HCT116 (cell line): ENCODE data around the gene TMEM116. TPM values are rescaled to one million over a fixed set of nuclear protein-coding genes. Genes with fewer than 3 reads are reported as not detected.

ENCODE experiments used
- ATAC-seq: fragments of 200-7000 bp; cut with Tn5 transposase; 2 replicates; pipeline ENCODE4 v1.9.1; 2020; ENCODE audit warnings: mild to moderate bottlenecking, moderate library complexity
- BruUV-seq: library from RNA; stranded (reverse); fragments of 400-500 nt; replicated peaks from 2 replicates; lab custom pipeline; 2021; lab: Mats Ljungman, UMichigan
- CTCF ChIA-PET: fragments of 300-600 bp; sonication (Branson Sonifier 250); formaldehyde crosslinking; loops from one replicate; lab custom pipeline; 2021; ENCODE audit warnings: antibody characterized with exemption; lab: Charles Lee
- POLR2A ChIA-PET: fragments of 300-600, 350-600 bp; sonication (Branson Sonifier 250); formaldehyde crosslinking; loops from one replicate; lab custom pipeline; 2021; ENCODE audit warnings: antibody characterized with exemption; lab: Charles Lee
- RAD21 ChIA-PET, 2 experiments: fragments of 300-600 bp; sonication (Branson Sonifier 250); formaldehyde crosslinking; loops; one replicate each; lab custom pipeline; 2023; ENCODE audit warnings: low total read pairs in 2 of 2; ENCODE audit not compliant: uncharacterized antibody in 2 of 2, unreplicated experiment in 2 of 2, low non-redundant PET in 1 of 2; lab: Charles Lee
- DNase-seq: peaks from one replicate; pipeline ENCODE4 v3.0.0-alpha.2; 2010; ENCODE audit warnings: low read depth, low spot score
- H2AFZ ChIP-seq: fragments of 200-600 bp; shearing (Covaris generic), sonication (generic); 2 replicates; pipeline ENCODE4 v1.6.1; 2017; ENCODE audit warnings: low read depth, mixed run types, mixed read lengths, antibody characterized with exemption, low read length; ENCODE audit not compliant: poor library complexity, severe bottlenecking
- H3K27ac ChIP-seq: 2 replicates; pipeline ENCODE4 v1.5.1; 2012; ENCODE audit warnings: low read depth, low read length
- H3K27me3 ChIP-seq: fragments of 200-600 bp; sonication (generic); 2 replicates; pipeline ENCODE4 v1.6.1; 2016; ENCODE audit warnings: mixed run types, low read length, mixed read lengths; ENCODE audit not compliant: insufficient read depth
- H3K36me3 ChIP-seq, 2 experiments: fragments of 200-500 bp in 1 of 2; fragments of 200-600 bp in 1 of 2; sonication (Bioruptor generic) in 1 of 2; sonication (generic) in 1 of 2; 2 replicates each; pipeline versions ENCODE4 v1.5.1 to v1.6.1; 2014 to 2016; ENCODE audit warnings: low read length in 2 of 2, inconsistent platforms in 1 of 2, mixed read lengths in 1 of 2, mixed run types in 1 of 2; ENCODE audit not compliant: insufficient read depth in 2 of 2, control insufficient read depth in 1 of 2
- H3K4me1 ChIP-seq, 2 experiments: fragments of 200-600 bp in 1 of 2; sonication (generic) in 1 of 2; 2 replicates each; pipeline versions ENCODE4 v1.5.1 to v1.6.1; 2012 to 2017; ENCODE audit warnings: low read length in 2 of 2, inconsistent platforms in 1 of 2, mild to moderate bottlenecking in 1 of 2, mixed read lengths in 1 of 2, mixed run types in 1 of 2, moderate library complexity in 1 of 2; ENCODE audit not compliant: insufficient read depth in 2 of 2, control insufficient read depth in 1 of 2
- H3K4me2 ChIP-seq: fragments of 200-600 bp; sonication (generic); 2 replicates; pipeline ENCODE4 v1.6.1; 2017; ENCODE audit warnings: mixed run types, low read length, mixed read lengths
- H3K4me3 ChIP-seq, 2 experiments: fragments of 200-600 bp in 1 of 2; sonication (generic) in 1 of 2; replicated peaks in 1 of 2; 2 replicates each; pipeline ENCODE4 v1.5.1; 2011 to 2016; ENCODE audit warnings: low read length in 2 of 2, control low read depth in 1 of 2, low read depth in 1 of 2, mild to moderate bottlenecking in 1 of 2, mixed read lengths in 1 of 2, mixed run types in 1 of 2
- H3K79me2 ChIP-seq: fragments of 200-600 bp; sonication (generic); 2 replicates; pipeline ENCODE4 v1.6.1; 2017; ENCODE audit warnings: mild to moderate bottlenecking, mixed run types, low read length, moderate library complexity, mixed read lengths; ENCODE audit not compliant: insufficient read depth
- H3K9ac ChIP-seq: fragments of 200-600 bp; sonication (generic); 2 replicates; pipeline ENCODE4 v1.6.1; 2016; ENCODE audit warnings: low read length, mixed read lengths
- H3K9me2 ChIP-seq: fragments of 200-600 bp; sonication (generic), shearing (Covaris generic); 2 replicates; pipeline ENCODE4 v1.6.1; 2017; ENCODE audit warnings: mixed run types, mild to moderate bottlenecking, moderate library complexity; ENCODE audit not compliant: insufficient read depth
- H3K9me3 ChIP-seq, 2 experiments: fragments of 200-500 bp in 1 of 2; fragments of 200-600 bp in 1 of 2; sonication (Bioruptor generic) in 1 of 2; sonication (generic) in 1 of 2; 2 replicates each; pipeline ENCODE4 v1.6.1; 2014 to 2017; ENCODE audit warnings: low read length in 2 of 2, mixed read lengths in 2 of 2, inconsistent platforms in 1 of 2, low read depth in 1 of 2, mild to moderate bottlenecking in 1 of 2, mixed run types in 1 of 2, moderate library complexity in 1 of 2; ENCODE audit not compliant: control insufficient read depth in 1 of 2, insufficient read depth in 1 of 2
- H4K20me1 ChIP-seq: fragments of 200-600 bp; sonication (generic), shearing (Covaris generic); 2 replicates; pipeline ENCODE4 v1.6.1; 2017; ENCODE audit warnings: mixed run types, mild to moderate bottlenecking, moderate library complexity; ENCODE audit not compliant: insufficient read depth
- ELF1 ChIP-seq: IDR thresholded peaks from 2 replicates; pipeline ENCODE4 v1.6.1; 2012; ENCODE audit warnings: low read depth, borderline replicate concordance
- EZH2phosphoT487 ChIP-seq: fragments of 200-600 bp; IDR thresholded peaks from 2 replicates; pipeline ENCODE4 v1.6.1; 2018; ENCODE audit warnings: antibody characterized with exemption, borderline replicate concordance
- MAX ChIP-seq: IDR thresholded peaks from 2 replicates; pipeline ENCODE4 v1.6.1; 2012
- POLR2A ChIP-seq: IDR thresholded peaks from 2 replicates; pipeline ENCODE4 v1.7.0; 2011; ENCODE audit warnings: borderline replicate concordance; ENCODE audit not compliant: insufficient read depth, insufficient read length; ENCODE audit errors: extremely low read depth
- POLR2AphosphoS5 ChIP-seq: IDR thresholded peaks from 2 replicates; pipeline ENCODE4 v1.6.1; 2011; ENCODE audit warnings: mild to moderate bottlenecking, low read depth, low read length, moderate library complexity
- RAD21 ChIP-seq: IDR thresholded peaks from 2 replicates; pipeline ENCODE4 v1.6.1; 2012; ENCODE audit warnings: low read depth, mild to moderate bottlenecking
- SIN3A ChIP-seq: IDR thresholded peaks from 2 replicates; pipeline ENCODE4 v1.6.1; 2012; ENCODE audit warnings: low read depth
- ZFX ChIP-seq: fragments of 450-650 bp; IDR thresholded peaks from 2 replicates; pipeline ENCODE4 v1.6.1; 2017
- ZNF274 ChIP-seq: fragments of 200-500 bp; sonication (Bioruptor generic); IDR thresholded peaks from 2 replicates; pipeline ENCODE4 v1.6.1; 2014; ENCODE audit warnings: mild to moderate bottlenecking, low read depth, low read length, inconsistent platforms
- intact Hi-C: fragments of 100-400 bp; cut with micrococcal nuclease; formaldehyde crosslinking; loops from 2 replicates; pipeline ENCODE4 v1.10.0; 2022
- total RNA-seq: library from RNA; stranded (reverse); gene quantifications from one replicate; pipeline ENCODE4 v1.2.1, GENCODE V29; 2021; ENCODE audit not compliant: unreplicated experiment
- TF ChIP-seq, protein P1 (sequence below), 3 experiments: fragments of 200-600 bp in 1 of 3; sonication (generic) in 1 of 3; IDR thresholded peaks in 2 of 3; conservative IDR thresholded peaks in 1 of 3; 2 replicates each; pipeline ENCODE4 v1.5.1; 2012 to 2017; ENCODE audit warnings: low read depth in 2 of 3, low read length in 2 of 3, antibody characterized with exemption in 1 of 3, borderline replicate concordance in 1 of 3, control low read depth in 1 of 3, mild to moderate bottlenecking in 1 of 3, mixed read lengths in 1 of 3, mixed run types in 1 of 3, moderate library complexity in 1 of 3; ENCODE audit not compliant: insufficient read depth in 1 of 3

The TMEM116 gene
- total RNA-seq, 1 experiment from 2014 or later, result 6.8 TPM

DNA sequence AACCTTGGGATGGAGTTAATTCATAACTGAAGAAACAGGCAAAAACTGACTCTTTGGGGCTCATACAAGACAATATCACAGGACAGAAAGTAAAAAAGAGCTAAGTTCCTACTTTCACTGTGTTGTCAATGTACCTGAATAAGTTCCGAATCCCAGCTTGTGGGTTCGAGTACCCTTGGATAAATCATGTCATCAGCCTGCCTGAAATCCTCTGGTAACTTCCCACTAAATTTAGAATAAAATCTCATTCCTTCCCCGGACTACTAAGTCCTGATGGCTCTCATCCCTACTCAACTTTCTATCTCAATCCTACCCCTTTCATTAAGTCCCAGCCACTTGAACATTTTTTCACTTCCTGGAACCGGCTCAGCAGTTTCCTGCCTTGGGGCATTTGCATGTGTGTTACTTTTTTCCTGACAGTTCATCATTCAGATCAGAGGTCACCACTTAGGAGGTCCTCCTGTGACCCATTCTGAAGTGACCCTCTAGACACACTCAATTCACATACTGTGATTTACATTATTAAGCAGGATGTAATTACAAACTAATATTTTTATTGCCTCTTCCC lies 12.9 kb upstream of the TMEM116 start:
- Histone ChIP-seq H4K20me1 (peaks cover 2% of the 10 kb centered on the region), H2AFZ (no peak overlapping the region), H3K4me2 (no peak overlapping the region), H3K79me2 (peaks cover 23% of the 10 kb centered on the region; the same call in 1 of the 2 replicates), H3K9me2 (no peaks in the 10 kb centered on the region), H3K36me3 (peaks cover 29 to 44% of the 10 kb centered on the region in 2 experiments), H3K4me3 (no peak overlapping the region), H3K27me3 (no peaks in the 10 kb centered on the region), H3K27ac (no peak overlapping the region)
- intact Hi-C loops, result no loop called here
- DNase-seq (no peak), ATAC-seq (no peak)
- BruUV-seq, result no TSS peak
- CTCF ChIA-PET, result no interaction called here
- POLR2A ChIA-PET, result no interaction called here
- TF ChIP-seq POLR2A (no peak), RAD21 (no peak), ELF1 (no peak), POLR2AphosphoS5 (no peak), EZH2phosphoT487 (no peak), SIN3A (no peak), MAX (no peak), ZNF274 (no peak), ZFX (no peak)
- TF ChIP-seq, protein P1, sequence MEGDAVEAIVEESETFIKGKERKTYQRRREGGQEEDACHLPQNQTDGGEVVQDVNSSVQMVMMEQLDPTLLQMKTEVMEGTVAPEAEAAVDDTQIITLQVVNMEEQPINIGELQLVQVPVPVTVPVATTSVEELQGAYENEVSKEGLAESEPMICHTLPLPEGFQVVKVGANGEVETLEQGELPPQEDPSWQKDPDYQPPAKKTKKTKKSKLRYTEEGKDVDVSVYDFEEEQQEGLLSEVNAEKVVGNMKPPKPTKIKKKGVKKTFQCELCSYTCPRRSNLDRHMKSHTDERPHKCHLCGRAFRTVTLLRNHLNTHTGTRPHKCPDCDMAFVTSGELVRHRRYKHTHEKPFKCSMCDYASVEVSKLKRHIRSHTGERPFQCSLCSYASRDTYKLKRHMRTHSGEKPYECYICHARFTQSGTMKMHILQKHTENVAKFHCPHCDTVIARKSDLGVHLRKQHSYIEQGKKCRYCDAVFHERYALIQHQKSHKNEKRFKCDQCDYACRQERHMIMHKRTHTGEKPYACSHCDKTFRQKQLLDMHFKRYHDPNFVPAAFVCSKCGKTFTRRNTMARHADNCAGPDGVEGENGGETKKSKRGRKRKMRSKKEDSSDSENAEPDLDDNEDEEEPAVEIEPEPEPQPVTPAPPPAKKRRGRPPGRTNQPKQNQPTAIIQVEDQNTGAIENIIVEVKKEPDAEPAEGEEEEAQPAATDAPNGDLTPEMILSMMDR (IDR thresholded peaks at IDR 0.05 in 2 of 3, conservative IDR thresholded peaks at IDR 0.05 in 1 of 3; ENCODE audit: borderline replicate concordance in 1 of 3, insufficient read depth in 1 of 3, low read depth in 2 of 3, low read length in 2 of 3), result no peak
- TF ChIP-seq, all 23 proteins: peak for 0
- Histone ChIP-seq H3K9me3 (no peaks in the 10 kb centered on the region), H3K9ac (no peak overlapping the region), H3K4me1 (no peaks in the 10 kb centered on the region)
- RAD21 ChIA-PET, result no interaction called here
